ENCODE measurements around the gene FAM98A. TPM values are rescaled to one million over a fixed set of nuclear protein-coding genes. Genes with fewer than 3 reads are reported as not detected.
A peak's percentile ranks its signal among the peaks of the same experiment; 100 is the strongest.

FAM98A gene
- total RNA-seq, 4 donors from 2014 or later, result 17.3 to 31.5 (median 26.2) TPM

- Histone ChIP-seq H3K9me3 (no peaks in the 10 kb centered on the region), H3K27ac (no peak overlapping the region), H3K4me1 (no peaks in the 10 kb centered on the region), H3K27me3 (no peaks in the 10 kb centered on the region), H3K4me3 (no peak overlapping the region), H3K36me3 (no peaks in the 10 kb centered on the region)
- TF ChIP-seq POLR2A (IDR thresholded peaks at IDR 0.05), result no peak
- no peak for TF ChIP-seq CTCF (IDR thresholded peaks at IDR 0.05)
- intact Hi-C loops (cut with DNase I), result no loop called here
- no peak for DNase-seq
These were observed 37.2 kb downstream of the FAM98A start for GRCh38 chr2:33561872-33562271.

DNA sequence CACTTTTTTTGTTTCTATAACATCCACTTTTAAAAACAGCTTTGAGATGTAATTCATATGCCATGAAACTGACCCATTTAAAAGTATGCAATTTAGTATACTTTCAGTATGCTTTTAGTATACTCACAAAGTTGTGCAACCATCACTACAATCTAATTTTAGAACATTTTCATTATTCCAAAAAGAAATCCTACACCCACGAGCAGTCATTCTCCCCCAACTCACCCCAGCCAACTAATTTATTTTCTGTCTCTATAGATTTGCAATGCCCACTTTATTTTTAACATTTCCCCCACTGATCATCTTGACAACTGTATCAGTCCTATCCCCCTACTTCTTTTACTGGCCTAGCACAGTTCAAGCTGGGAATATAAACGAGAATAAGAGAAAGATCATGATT, 39.1 kb downstream of the FAM98A start:
- TF ChIP-seq CTCF (IDR thresholded peaks at IDR 0.05) (no peak), POLR2A (IDR thresholded peaks at IDR 0.05) (no peak)
- intact Hi-C loops (cut with DNase I), result no loop called here
- 57 to 65% methylated on average over 2 of the region's 2 CpGs for WGBS, 2 donors
- Histone ChIP-seq H3K27me3 (no peaks in the 10 kb centered on the region), H3K27ac (no peak overlapping the region), H3K4me1 (no peaks in the 10 kb centered on the region), H3K9me3 (no peaks in the 10 kb centered on the region), H3K4me3 (no peak overlapping the region), H3K36me3 (no peaks in the 10 kb centered on the region)
- DNase-seq, result no peak

DNA sequence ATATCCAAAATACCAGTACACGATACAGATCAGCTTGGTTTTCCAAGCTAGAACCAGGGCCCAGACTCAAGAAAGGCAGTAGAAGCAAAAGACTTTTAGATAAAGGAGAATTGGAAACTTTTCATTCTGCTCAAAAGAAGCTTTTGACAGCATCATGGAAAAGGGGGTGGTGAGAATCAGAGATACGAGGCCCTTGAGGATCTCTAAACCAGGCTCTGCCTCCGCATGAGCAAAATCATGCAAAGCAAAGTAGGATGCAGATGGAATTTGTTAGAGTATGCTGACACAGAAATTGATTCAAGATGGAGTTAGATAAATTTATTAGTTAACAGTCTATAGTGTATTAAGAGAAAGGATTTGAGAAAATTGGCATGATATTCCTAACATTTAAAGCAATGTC, 39.8 kb downstream of the FAM98A start:
- Histone ChIP-seq H3K9me3 (no peaks in the 10 kb centered on the region), H3K27ac (no peak overlapping the region), H3K4me1 (no peaks in the 10 kb centered on the region), H3K27me3 (no peaks in the 10 kb centered on the region), H3K4me3 (no peak overlapping the region), H3K36me3 (no peaks in the 10 kb centered on the region)
- no peak for DNase-seq
- no peak for TF ChIP-seq POLR2A (IDR thresholded peaks at IDR 0.05)
- TF ChIP-seq CTCF (IDR thresholded peaks at IDR 0.05), result no peak
- WGBS, 2 donors, result 83 to 92% methylated on average over 3 of the region's 3 CpGs
- intact Hi-C loops (cut with DNase I), result no loop called here

- intact Hi-C loops (cut with DNase I), result no loop called here
- Histone ChIP-seq H3K36me3 (no peaks in the 10 kb centered on the region), H3K9me3 (no peaks in the 10 kb centered on the region), H3K4me1 (peaks cover 0 to 5% (median 0%) of the 10 kb centered on the region in 3 donors), H3K27me3 (no peaks in the 10 kb centered on the region), H3K27ac (peak overlapping the region in 2 of 4 donors; percentile 49 to 71), H3K4me3 (no peak overlapping the region)
- DNase-seq, result no peak
- TF ChIP-seq POLR2A (IDR thresholded peaks at IDR 0.05) (no peak), CTCF (IDR thresholded peaks at IDR 0.05) (no peak)
- 70 to 74% methylated on average over 3 of the region's 3 CpGs for WGBS, 2 donors
These were observed 43.4 kb downstream of the FAM98A start for GRCh38 chr2:33555681-33556080.

- Histone ChIP-seq H3K4me1 (peaks cover 0 to 5% (median 0%) of the 10 kb centered on the region in 3 donors), H3K36me3 (no peaks in the 10 kb centered on the region), H3K27me3 (no peaks in the 10 kb centered on the region), H3K9me3 (no peaks in the 10 kb centered on the region), H3K4me3 (no peak overlapping the region), H3K27ac (no peak overlapping the region)
- 56 to 75% methylated on average over 1 of the region's 1 CpG for WGBS, 2 donors
- TF ChIP-seq POLR2A (IDR thresholded peaks at IDR 0.05) (no peak), CTCF (IDR thresholded peaks at IDR 0.05) (no peak)
- no peak for DNase-seq
- intact Hi-C loops (cut with DNase I), result no loop called here
These were observed 46.2 kb downstream of the FAM98A start for GRCh38 chr2:33552758-33553461.

All from esophagus squamous epithelium (tissue), 5 donors.